Mesendoderm (in vitro differentiated cells): Measurements from ENCODE around the gene DOK5.
A peak's percentile ranks its signal among the peaks of the same experiment; 100 is the strongest.

Source experiments
- DNase-seq: peaks from one replicate; pipeline ENCODE4 v3.0.0; 2013
- H2AK5ac ChIP-seq: 2 replicates; pipeline ENCODE4 v1.6.1; 2013; ENCODE audit warnings: low read length, inconsistent platforms
- H2BK120ac ChIP-seq: 2 replicates; pipeline ENCODE4 v1.6.1; 2013; ENCODE audit warnings: low read depth, mild to moderate bottlenecking, low read length, moderate library complexity, mixed read lengths
- H2BK15ac ChIP-seq: replicated peaks from 2 replicates; pipeline ENCODE4 v1.6.1; 2013; ENCODE audit warnings: low read depth, mild to moderate bottlenecking, moderate library complexity
- H2BK5ac ChIP-seq: 2 replicates; pipeline ENCODE4 v1.6.1; 2013; ENCODE audit warnings: low read length, inconsistent platforms
- H3K18ac ChIP-seq: 2 replicates; pipeline ENCODE4 v1.6.1; 2013; ENCODE audit warnings: mild to moderate bottlenecking, low read length, mixed read lengths
- H3K23ac ChIP-seq: one replicate; pipeline ENCODE4 v1.6.1; 2013; ENCODE audit warnings: low read length
- H3K27ac ChIP-seq: 2 replicates; pipeline ENCODE4 v1.5.1; 2013; ENCODE audit warnings: low read depth, mild to moderate bottlenecking, inconsistent platforms, low read length, moderate library complexity
- H3K27me3 ChIP-seq: 2 replicates; pipeline ENCODE4 v1.6.1; 2013; ENCODE audit warnings: low read length, control low read depth, mild to moderate bottlenecking, inconsistent platforms; ENCODE audit not compliant: insufficient read depth, poor library complexity
- H3K36me3 ChIP-seq: 2 replicates; pipeline ENCODE4 v1.6.1; 2013; ENCODE audit warnings: low read length, inconsistent platforms; ENCODE audit not compliant: control insufficient read depth, insufficient read depth
- H3K4ac ChIP-seq: one replicate; pipeline ENCODE4 v1.6.1; 2013; ENCODE audit warnings: low read depth, mild to moderate bottlenecking, low read length, moderate library complexity
- H3K4me1 ChIP-seq: 2 replicates; pipeline ENCODE4 v1.6.1; 2013; ENCODE audit warnings: low read depth, low read length, inconsistent platforms; ENCODE audit not compliant: control insufficient read depth
- H3K4me2 ChIP-seq: 2 replicates; pipeline ENCODE4 v1.6.1; 2013; ENCODE audit warnings: low read length
- H3K4me3 ChIP-seq: 2 replicates; pipeline ENCODE4 v1.5.1; 2013; ENCODE audit warnings: mild to moderate bottlenecking, low read length
- H3K56ac ChIP-seq: one replicate; pipeline ENCODE4 v1.6.1; 2013; ENCODE audit warnings: low read length
- H3K79me1 ChIP-seq: 2 replicates; pipeline ENCODE4 v1.6.1; 2013; ENCODE audit warnings: low read length, inconsistent platforms
- H3K79me2 ChIP-seq: 2 replicates; pipeline ENCODE4 v1.6.1; 2013; ENCODE audit warnings: mild to moderate bottlenecking, low read length; ENCODE audit not compliant: control insufficient read depth, insufficient read depth
- H3K9ac ChIP-seq: 2 replicates; pipeline ENCODE4 v1.6.1; 2013; ENCODE audit warnings: low read length, inconsistent platforms
- H4K5ac ChIP-seq: one replicate; pipeline ENCODE4 v1.6.1; 2013; ENCODE audit warnings: low read length
- H4K8ac ChIP-seq: one replicate; pipeline ENCODE4 v1.6.1; 2013; ENCODE audit warnings: low read depth, mild to moderate bottlenecking, control low read depth, low read length, moderate library complexity
- WGBS: extraction: QIAGEN DNeasy Blood & Tissue Kit; methylation state at CpG from one replicate; pipeline ENCODE4 v1.1.7; 2013; ENCODE audit warnings: low lambda C conversion rate, missing lambda C conversion rate; ENCODE audit not compliant: insufficient coverage; ENCODE audit errors: extremely low coverage; 5-methylcytosine and 5-hydroxymethylcytosine counted together

The DOK5 gene

DNA sequence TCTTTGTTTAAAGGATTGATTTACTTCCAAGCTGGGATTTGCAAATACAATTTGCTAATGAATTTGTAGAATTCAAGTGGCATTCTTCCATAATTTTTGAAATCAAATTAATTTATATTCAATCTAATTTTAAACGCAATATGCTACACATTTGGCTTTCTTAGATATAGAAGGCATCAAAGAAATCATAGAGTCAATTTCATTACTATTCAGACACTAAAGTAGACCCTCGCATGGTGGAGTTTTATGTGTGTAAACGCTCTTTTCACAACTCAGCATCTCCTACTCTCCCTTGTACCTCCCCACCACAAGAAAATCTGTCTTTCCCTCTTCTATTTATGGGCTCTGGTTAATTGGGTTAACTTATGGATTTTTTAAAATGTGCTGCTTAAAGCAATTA, 144.3 kb downstream of the DOK5 start:
- H3K4me1 ChIP-seq = no peaks in the 10 kb centered on the region
- no peak overlapping the region for H2BK120ac ChIP-seq
- no peak overlapping the region for H3K9ac ChIP-seq
- H3K56ac ChIP-seq = no peak overlapping the region
- no peak overlapping the region for H3K4me2 ChIP-seq
- no peak overlapping the region for H2AK5ac ChIP-seq
- H4K5ac ChIP-seq = no peak overlapping the region
- WGBS = no CpG with 5 or more reads among the region's 3 CpGs
- H3K36me3 ChIP-seq = no peaks in the 10 kb centered on the region
- H3K4ac ChIP-seq = no peak overlapping the region
- no peak overlapping the region for H4K8ac ChIP-seq
- H3K18ac ChIP-seq = no peak overlapping the region
- H3K27me3 ChIP-seq = no peaks in the 10 kb centered on the region
- no peak for DNase-seq
- no peak overlapping the region for H3K4me3 ChIP-seq
- no peaks in the 10 kb centered on the region for H3K79me2 ChIP-seq
- H3K27ac ChIP-seq = no peak overlapping the region
- H2BK15ac ChIP-seq = no peak overlapping the region
- no peak overlapping the region for H3K23ac ChIP-seq
- no peak overlapping the region for H2BK5ac ChIP-seq
- H3K79me1 ChIP-seq = no peaks in the 10 kb centered on the region

DNA sequence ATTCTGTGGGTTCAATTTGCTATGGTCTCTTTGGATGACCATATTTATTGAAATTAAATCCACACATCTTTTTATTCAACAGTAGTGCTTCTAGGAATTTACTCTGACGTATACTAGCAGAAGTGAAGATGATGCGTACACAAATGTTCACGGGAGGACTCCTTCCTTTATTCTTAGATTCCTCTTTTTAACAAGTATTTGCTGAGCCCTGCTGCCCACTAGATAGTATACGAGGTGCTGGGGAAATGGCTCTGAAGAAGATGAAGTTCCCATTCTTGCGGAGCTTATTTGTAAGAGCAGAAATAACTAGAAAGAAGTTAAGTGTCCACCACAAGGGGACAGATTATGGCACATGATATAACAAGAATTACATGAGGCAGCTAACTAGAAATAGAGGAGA, 145.2 kb downstream of the DOK5 start:
- Histone ChIP-seq H3K4me2 (no peak overlapping the region), H2BK5ac (no peak overlapping the region), H3K23ac (no peak overlapping the region), H3K36me3 (no peaks in the 10 kb centered on the region), H4K5ac (no peak overlapping the region), H4K8ac (no peak overlapping the region), H3K27me3 (no peaks in the 10 kb centered on the region), H3K27ac (no peak overlapping the region), H2BK15ac (no peak overlapping the region), H3K79me2 (no peaks in the 10 kb centered on the region), H3K56ac (no peak overlapping the region), H3K9ac (no peak overlapping the region), H3K4me1 (no peaks in the 10 kb centered on the region), H3K4me3 (no peak overlapping the region), H3K79me1 (no peaks in the 10 kb centered on the region), H3K18ac (no peak overlapping the region), H3K4ac (no peak overlapping the region), H2AK5ac (no peak overlapping the region), H2BK120ac (no peak overlapping the region)
- no peak for DNase-seq
- no CpG with 5 or more reads among the region's 5 CpGs for WGBS

DNA sequence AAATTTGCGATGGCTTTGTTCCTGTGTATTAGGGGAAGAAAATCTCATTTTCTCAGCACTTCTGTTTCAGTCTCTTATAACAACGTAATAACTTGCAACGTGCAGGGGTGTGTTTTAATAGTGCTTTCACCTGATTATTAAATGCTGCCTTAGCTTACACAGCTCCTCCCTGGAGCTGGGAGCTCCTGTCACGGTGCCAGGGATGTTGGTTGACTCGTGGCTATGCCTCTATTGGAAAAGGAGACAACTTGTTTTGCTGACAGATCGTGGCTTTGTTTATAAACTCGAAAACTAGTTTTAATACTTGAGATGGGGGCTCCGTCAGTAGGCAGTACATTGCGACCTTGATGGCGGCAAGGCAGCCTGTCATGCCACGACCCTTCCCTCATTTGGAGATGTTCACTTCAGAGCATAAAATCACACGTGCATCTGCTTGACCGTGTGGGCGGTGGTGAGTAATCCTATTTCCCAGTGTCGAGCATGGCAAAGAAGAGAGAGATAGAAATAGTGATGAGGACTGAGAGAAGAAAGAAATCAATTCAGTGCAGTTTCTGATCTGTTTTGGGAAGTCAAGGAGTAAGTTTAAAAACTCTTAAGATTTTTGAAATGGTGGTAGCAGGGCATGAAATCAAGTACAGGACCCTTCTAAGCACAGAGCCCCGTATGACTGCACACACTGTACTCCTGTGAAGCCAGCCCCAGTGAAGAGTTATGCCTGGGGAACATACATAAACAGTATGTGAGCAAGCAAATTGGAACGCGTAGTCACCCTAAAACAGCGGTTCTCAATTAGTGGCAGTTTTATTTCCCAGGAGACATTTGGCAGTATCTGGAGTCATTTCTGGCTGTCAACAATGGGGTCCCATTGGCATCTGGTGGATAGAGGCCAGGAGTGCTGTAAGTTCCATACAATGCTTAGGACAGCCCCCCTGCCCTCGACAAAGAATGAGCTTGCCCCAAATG, 147.2 kb downstream of the DOK5 start:
- Histone ChIP-seq H2BK15ac (no peak overlapping the region), H3K27ac (no peak overlapping the region), H3K4me2 (no peak overlapping the region), H3K27me3 (no peaks in the 10 kb centered on the region), H3K9ac (no peak overlapping the region), H3K4me3 (no peak overlapping the region), H2BK5ac (no peak overlapping the region), H3K4ac (no peak overlapping the region), H4K8ac (no peak overlapping the region), H3K36me3 (no peaks in the 10 kb centered on the region), H3K18ac (no peak overlapping the region), H3K4me1 (no peaks in the 10 kb centered on the region), H3K23ac (no peak overlapping the region), H4K5ac (no peak overlapping the region), H3K56ac (no peak overlapping the region), H2BK120ac (no peak overlapping the region), H3K79me2 (no peaks in the 10 kb centered on the region), H3K79me1 (no peaks in the 10 kb centered on the region), H2AK5ac (no peak overlapping the region)
- WGBS = no CpG with 5 or more reads among the region's 20 CpGs
- no peak for DNase-seq

DNA sequence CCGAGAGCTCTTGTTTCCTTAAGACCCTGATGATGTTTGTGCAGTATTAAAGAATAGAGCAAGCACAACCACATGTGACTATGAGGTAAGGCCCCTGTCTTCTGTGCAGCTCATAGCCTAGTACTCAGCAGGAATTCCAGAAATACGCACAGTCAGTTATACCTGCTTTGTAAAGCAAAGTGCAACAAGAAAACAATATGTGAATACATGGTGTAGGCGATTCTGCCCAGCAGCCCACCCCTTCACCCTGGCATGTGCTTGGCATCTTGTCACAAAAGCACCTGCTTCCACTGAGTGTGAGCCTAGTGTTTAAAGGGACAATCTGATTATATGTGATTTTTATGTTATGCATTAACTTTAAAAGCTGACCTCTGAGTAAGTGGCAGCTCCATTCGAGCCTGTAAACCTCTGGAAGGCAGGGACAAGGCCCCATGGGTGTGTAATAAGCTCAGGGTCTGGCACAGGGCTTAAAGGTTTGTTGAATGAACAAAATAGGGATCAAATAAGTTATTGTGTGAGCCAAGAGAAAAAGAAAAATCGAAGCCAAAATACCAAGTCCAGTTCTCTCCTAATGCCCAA, 148.7 kb downstream of the DOK5 start:
- Histone ChIP-seq H2BK5ac (no peak overlapping the region), H3K18ac (no peak overlapping the region), H3K56ac (no peak overlapping the region), H3K9ac (no peak overlapping the region), H3K27ac (no peak overlapping the region), H3K79me2 (no peaks in the 10 kb centered on the region), H3K27me3 (no peaks in the 10 kb centered on the region), H2AK5ac (no peak overlapping the region), H3K4ac (no peak overlapping the region), H3K79me1 (no peaks in the 10 kb centered on the region), H2BK15ac (no peak overlapping the region), H3K4me3 (no peak overlapping the region), H3K4me2 (no peak overlapping the region), H2BK120ac (no peak overlapping the region), H4K5ac (no peak overlapping the region), H3K4me1 (no peaks in the 10 kb centered on the region), H4K8ac (no peak overlapping the region), H3K36me3 (no peaks in the 10 kb centered on the region), H3K23ac (no peak overlapping the region)
- no CpG with 5 or more reads among the region's 5 CpGs for WGBS
- DNase-seq = no peak

DNA sequence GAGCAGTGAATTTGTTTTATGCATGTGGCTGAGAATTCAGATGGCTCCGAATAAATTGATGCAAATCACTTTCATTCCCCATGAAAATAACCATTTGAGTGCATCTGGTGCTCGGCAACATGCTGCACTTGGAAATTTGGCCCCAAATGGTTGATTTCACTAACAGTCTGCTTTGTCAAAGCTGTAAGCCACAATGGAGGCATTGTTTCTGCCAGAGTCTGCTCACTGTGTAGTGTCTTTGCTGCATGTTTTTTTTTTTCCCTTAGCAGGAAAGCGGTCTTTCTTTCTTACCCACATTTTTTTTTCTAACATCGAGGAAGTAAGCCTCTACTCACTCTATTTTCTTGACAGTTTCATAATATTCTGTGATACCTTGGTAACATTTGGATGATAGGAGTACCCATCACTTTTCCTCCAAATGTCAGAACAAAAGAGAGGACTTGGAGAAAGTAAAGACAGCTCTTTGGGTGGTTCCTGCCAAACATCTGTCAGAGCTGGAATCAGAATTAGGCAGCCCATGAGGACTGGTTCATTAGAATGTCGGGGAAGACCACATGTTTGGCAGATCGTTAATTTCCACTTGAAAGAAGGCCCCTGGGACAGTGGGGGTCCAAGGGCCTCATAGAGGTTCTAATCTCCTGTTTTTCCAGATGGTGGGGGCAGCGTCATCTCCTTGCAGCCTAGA, 149.5 kb downstream of the DOK5 start:
- Histone ChIP-seq H2BK120ac (no peak overlapping the region), H3K4ac (no peak overlapping the region), H3K4me2 (no peak overlapping the region), H2AK5ac (no peak overlapping the region), H3K79me1 (no peaks in the 10 kb centered on the region), H3K79me2 (no peaks in the 10 kb centered on the region), H3K9ac (no peak overlapping the region), H3K4me1 (no peaks in the 10 kb centered on the region), H3K56ac (no peak overlapping the region), H4K5ac (no peak overlapping the region), H3K27me3 (no peaks in the 10 kb centered on the region), H3K23ac (no peak overlapping the region), H2BK15ac (no peak overlapping the region), H4K8ac (no peak overlapping the region), H3K18ac (no peak overlapping the region), H2BK5ac (no peak overlapping the region), H3K27ac (no peak overlapping the region), H3K36me3 (no peaks in the 10 kb centered on the region), H3K4me3 (no peak overlapping the region)
- peak; percentile 47 for DNase-seq
- WGBS = no CpG with 5 or more reads among the region's 7 CpGs
